ENCODE results near the gene E2F4.

DNA sequence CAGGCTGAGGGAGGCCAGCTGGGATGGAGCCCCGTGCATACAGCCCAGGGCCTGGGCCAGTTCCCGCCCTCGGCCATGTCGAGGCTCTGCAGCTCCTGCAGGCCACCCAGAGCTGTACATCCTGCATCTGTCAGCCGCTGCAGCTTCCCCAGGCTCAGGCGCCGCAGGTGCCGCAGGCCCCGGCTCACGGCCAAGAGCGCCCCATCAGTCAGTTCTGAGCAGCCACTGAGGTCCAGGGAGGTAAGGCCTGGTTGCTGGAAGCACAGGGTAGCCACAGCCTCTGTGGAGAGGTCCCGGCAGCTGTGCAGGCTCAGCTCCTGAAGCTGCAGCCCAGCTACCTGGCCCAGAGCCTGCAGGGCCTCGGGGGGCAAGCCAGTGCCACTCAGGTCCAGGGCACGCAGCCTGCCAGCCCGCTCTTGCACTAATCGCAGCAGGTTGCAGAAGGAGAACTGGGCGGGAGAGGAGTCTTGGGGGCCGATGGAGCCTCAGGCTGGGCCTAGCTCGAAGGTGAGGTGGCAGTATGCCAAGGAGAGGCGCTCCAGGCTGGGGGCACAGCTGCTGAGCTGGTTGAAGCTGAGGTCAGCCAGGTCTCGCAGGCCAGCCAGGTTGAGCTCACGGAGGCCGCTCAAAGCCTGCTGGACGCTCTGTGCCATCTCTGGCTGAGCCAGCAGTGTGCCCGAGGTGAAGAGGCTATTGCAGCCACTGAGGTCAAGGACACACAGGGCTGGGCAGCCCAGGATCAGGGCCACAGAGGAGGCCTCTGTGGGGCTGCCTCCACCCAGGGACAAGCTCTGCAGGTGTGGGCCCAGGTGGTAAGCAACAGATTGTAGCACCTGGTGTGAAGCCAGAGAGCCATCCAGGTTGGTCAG is 18.3 kb downstream of the E2F4 start:
- TF ChIP-seq, protein P1, sequence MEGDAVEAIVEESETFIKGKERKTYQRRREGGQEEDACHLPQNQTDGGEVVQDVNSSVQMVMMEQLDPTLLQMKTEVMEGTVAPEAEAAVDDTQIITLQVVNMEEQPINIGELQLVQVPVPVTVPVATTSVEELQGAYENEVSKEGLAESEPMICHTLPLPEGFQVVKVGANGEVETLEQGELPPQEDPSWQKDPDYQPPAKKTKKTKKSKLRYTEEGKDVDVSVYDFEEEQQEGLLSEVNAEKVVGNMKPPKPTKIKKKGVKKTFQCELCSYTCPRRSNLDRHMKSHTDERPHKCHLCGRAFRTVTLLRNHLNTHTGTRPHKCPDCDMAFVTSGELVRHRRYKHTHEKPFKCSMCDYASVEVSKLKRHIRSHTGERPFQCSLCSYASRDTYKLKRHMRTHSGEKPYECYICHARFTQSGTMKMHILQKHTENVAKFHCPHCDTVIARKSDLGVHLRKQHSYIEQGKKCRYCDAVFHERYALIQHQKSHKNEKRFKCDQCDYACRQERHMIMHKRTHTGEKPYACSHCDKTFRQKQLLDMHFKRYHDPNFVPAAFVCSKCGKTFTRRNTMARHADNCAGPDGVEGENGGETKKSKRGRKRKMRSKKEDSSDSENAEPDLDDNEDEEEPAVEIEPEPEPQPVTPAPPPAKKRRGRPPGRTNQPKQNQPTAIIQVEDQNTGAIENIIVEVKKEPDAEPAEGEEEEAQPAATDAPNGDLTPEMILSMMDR (IDR thresholded peaks at IDR 0.05; ENCODE audit: insufficient read depth, low read depth, low read length): no peak
- no peak for TF ChIP-seq EZH2 (IDR thresholded peaks at IDR 0.05; ENCODE audit: insufficient read depth, low read length)
